K562 (cell line): ENCODE results near the gene ISOC1. TPM values are rescaled to one million over a fixed set of nuclear protein-coding genes. Genes with fewer than 3 reads are reported as not detected.

Experiments used
- ATAC-seq: fragments of 200-7000 bp; cut with Tn5 transposase; 3 replicates; pipeline ENCODE4 v1.9.1; 2020; ENCODE audit warnings: moderate library complexity
- BruUV-seq: library from RNA; stranded (reverse); fragments of 400-500 nt; replicated peaks from 2 replicates; lab custom pipeline; 2021; lab: Mats Ljungman, UMichigan
- CTCF ChIA-PET: fragments of 300-600 bp; formaldehyde crosslinking; extraction: SDS; loops from one replicate; lab custom pipeline; 2021; ENCODE audit warnings: low intra/inter-chr PET ratio; lab: Yijun Ruan, JAX
- POLR2A ChIA-PET: fragments of 300-600, 350-650 bp; sonication (Branson Sonifier 250); formaldehyde crosslinking; extraction: SDS; loops from one replicate; lab custom pipeline; 2021; ENCODE audit warnings: antibody characterized with exemption, inconsistent platforms; lab: Yijun Ruan, JAX
- DNase-seq, 4 experiments: peaks; one replicate each; pipeline versions ENCODE4 v3.0.0 to v3.0.0-alpha.2; 2011 to 2018; ENCODE audit warnings: low spot score in 3 of 4, mixed read lengths in 3 of 4; ENCODE audit errors: extremely low read depth in 1 of 4
- FAIRE-seq: peaks from 2 replicates; lab custom pipeline; 2011; peaks lifted over from hg19 to GRCh38; lab: Jason Lieb, UNC
- H2AFZ ChIP-seq: 2 replicates; pipeline ENCODE4 v1.6.0; 2011; ENCODE audit warnings: low read depth, low read length, control low read depth, inconsistent platforms
- H3K27ac ChIP-seq: fragments of 200-600 bp; 3 replicates; pipeline ENCODE4 v1.8.0; 2011; ENCODE audit warnings: low read depth, mild to moderate bottlenecking, control low read depth, inconsistent platforms, low read length, moderate library complexity, mixed read lengths; ENCODE audit errors: extremely low read depth
- H3K27me3 ChIP-seq, 2 experiments: fragments of 300-600 bp in 1 of 2; 2 replicates in 1 of 2; 3 replicates in 1 of 2; pipeline versions ENCODE4 v1.6.0 to v1.8.0; 2011; ENCODE audit warnings: inconsistent platforms in 2 of 2, low read length in 2 of 2, mild to moderate bottlenecking in 1 of 2, mixed read lengths in 1 of 2, moderate library complexity in 1 of 2; ENCODE audit not compliant: control insufficient read depth in 2 of 2, insufficient read depth in 2 of 2
- H3K36me3 ChIP-seq: fragments of 300-600 bp; 3 replicates; pipeline ENCODE4 v1.8.0; 2011; ENCODE audit warnings: mild to moderate bottlenecking, low read length, inconsistent platforms; ENCODE audit not compliant: control insufficient read depth, insufficient read depth
- H3K4me1 ChIP-seq, 2 experiments: fragments of 200-600 bp in 1 of 2; replicated peaks in 1 of 2; 2 replicates in 1 of 2; 3 replicates in 1 of 2; pipeline versions ENCODE4 v1.5.1 to v1.8.0; 2011; ENCODE audit warnings: inconsistent platforms in 2 of 2, low read length in 2 of 2, mild to moderate bottlenecking in 1 of 2, mixed read lengths in 1 of 2, moderate library complexity in 1 of 2; ENCODE audit not compliant: control insufficient read depth in 2 of 2, insufficient read depth in 2 of 2
- H3K4me2 ChIP-seq: 2 replicates; pipeline ENCODE4 v1.6.1; 2011; ENCODE audit warnings: low read length, control low read depth, inconsistent platforms, mixed read lengths; ENCODE audit not compliant: insufficient read depth
- H3K4me3 ChIP-seq: fragments of 200-600 bp; sonication (generic), shearing (Covaris generic); 2 replicates; pipeline ENCODE4 v1.5.1; 2016; ENCODE audit warnings: control low read depth, inconsistent platforms
- H3K79me2 ChIP-seq: fragments of 200-600 bp; 3 replicates; pipeline ENCODE4 v1.8.0; 2011; ENCODE audit warnings: low read length, inconsistent platforms; ENCODE audit not compliant: control insufficient read depth, insufficient read depth
- H3K9ac ChIP-seq, 2 experiments: 2 replicates each; pipeline versions ENCODE4 v1.6.0 to v1.6.1; 2011; ENCODE audit warnings: low read depth in 2 of 2, low read length in 2 of 2, control low read depth in 1 of 2, inconsistent platforms in 1 of 2, mild to moderate bottlenecking in 1 of 2, mixed read lengths in 1 of 2; ENCODE audit not compliant: insufficient read depth in 1 of 2
- H3K9me1 ChIP-seq: one replicate; pipeline ENCODE4 v1.6.0; 2011; ENCODE audit warnings: inconsistent platforms, mild to moderate bottlenecking, low read length, moderate library complexity; ENCODE audit not compliant: control insufficient read depth, insufficient read depth
- H3K9me3 ChIP-seq: replicated peaks from 2 replicates; pipeline ENCODE4 v1.5.1; 2011; ENCODE audit warnings: low read depth, low read length, inconsistent platforms; ENCODE audit not compliant: control insufficient read depth, insufficient read depth
- H4K20me1 ChIP-seq: replicated peaks from 2 replicates; pipeline ENCODE4 v1.6.1; 2011; ENCODE audit warnings: low read length, inconsistent platforms, mixed read lengths; ENCODE audit not compliant: control insufficient read depth, insufficient read depth
- C11orf30 ChIP-seq: fragments of 450-650 bp; IDR thresholded peaks from 2 replicates; pipeline ENCODE4 v1.6.1; 2016; ENCODE audit warnings: low read depth, mild to moderate bottlenecking
- DEAF1 ChIP-seq: fragments of 450-650 bp; formaldehyde crosslinking; IDR thresholded peaks from 2 replicates; pipeline ENCODE4 v1.4.0; 2020; ENCODE audit warnings: mild to moderate bottlenecking, moderate library complexity
- HLTF ChIP-seq: fragments of 450-650 bp; IDR thresholded peaks from 2 replicates; pipeline ENCODE4 v1.6.1; 2016
- MAFF ChIP-seq: IDR thresholded peaks from 2 replicates; pipeline ENCODE4 v1.6.1; 2012; ENCODE audit warnings: low read length, improper control_type of control experiment
- MAFG ChIP-seq: fragments of 450-650 bp; conservative IDR thresholded peaks from 2 replicates; pipeline ENCODE4 v1.6.1; 2016; ENCODE audit warnings: missing genetic modification characterization, missing compliant biosample characterization
- MAFK ChIP-seq: IDR thresholded peaks from 2 replicates; pipeline ENCODE4 v1.6.1; 2011; ENCODE audit warnings: low read length, improper control_type of control experiment
- NFE2 ChIP-seq: IDR thresholded peaks from 2 replicates; pipeline ENCODE4 v1.6.1; 2014; ENCODE audit warnings: antibody characterized with exemption, low read depth
- PTRF ChIP-seq: fragments of 450-650 bp; IDR thresholded peaks from 2 replicates; pipeline ENCODE4 v1.6.1; 2016; ENCODE audit warnings: mild to moderate bottlenecking, missing genetic modification characterization, missing compliant biosample characterization
- ZNF232 ChIP-seq: sonication (generic); formaldehyde crosslinking; IDR thresholded peaks from 2 replicates; pipeline ENCODE4 v1.8.0; 2022; ENCODE audit warnings: mild to moderate bottlenecking, missing genetic modification reagents
- ZNF316 ChIP-seq: fragments of 450-650 bp; IDR thresholded peaks from 2 replicates; pipeline ENCODE4 v1.6.1; 2016
- ZNF347 ChIP-seq: fragments of 450-650 bp; formaldehyde crosslinking; IDR thresholded peaks from 2 replicates; pipeline ENCODE4 v1.4.0; 2020; ENCODE audit warnings: low read depth, mild to moderate bottlenecking, moderate library complexity
- WGBS: fragments of 100-300 bp; shearing (Covaris generic); methylation state at CpG from one replicate; pipeline ENCODE4 v1.1.6; 2016; ENCODE audit warnings: low coverage, mixed read lengths; ENCODE audit not compliant: insufficient coverage; ENCODE audit errors: missing lambda C conversion rate; 5-methylcytosine and 5-hydroxymethylcytosine counted together
- in situ Hi-C: fragments of 300-500 bp; cut with MboI; formaldehyde crosslinking; loops from 4 replicates; pipeline ENCODE4 v1.15.0; 2018; ENCODE audit warnings: inconsistent platforms, mixed read lengths
- intact Hi-C: fragments of 100-400 bp; cut with micrococcal nuclease; formaldehyde crosslinking; loops from 2 replicates; pipeline ENCODE4 v1.14.2; 2022
- polyA plus RNA-seq, 8 experiments: library from polyadenylated mRNA; depleted of rRNA in 4 of 8; stranded (reverse) in 5 of 8; unstranded in 3 of 8; fragments of >200 nt; fragmentation: Nextera tagmentation in 2 of 8; fragmentation: Illumina TruSeq in 1 of 8; extraction: Ambion mirVana in 2 of 8; extraction: Trizol in 1 of 8; gene quantifications; 2 replicates each; pipeline versions ENCODE4 v1.2.1 to v1.2.3, GENCODE V29; 2011 to 2014; ENCODE audit warnings: inconsistent platforms in 1 of 8, missing spikeins in 1 of 8
- total RNA-seq, 7 experiments: library from RNA; depleted of rRNA in 6 of 7; stranded (reverse); fragments of >200 nt in 6 of 7; fragmentation: Illumina TruSeq in 2 of 7; extraction: Trizol in 2 of 7; gene quantifications; 2 replicates each; pipeline versions ENCODE4 v1.2.1 to v1.2.3, GENCODE V29; 2011 to 2021; ENCODE audit warnings: low replicate concordance in 1 of 7

The ISOC1 gene
- total and polyA plus RNA-seq, 9 of the 15 experiments (the other 6 are each of a cell fraction or from before 2014, with no cell fraction given): 14.0 to 67.9 (median 51.3) TPM

- FAIRE-seq: no peak
- Histone ChIP-seq H3K9me1 (no peaks in the 10 kb centered on the region), H3K9ac (no peak overlapping the region), H2AFZ (no peak overlapping the region), H3K9me3 (no peaks in the 10 kb centered on the region), H4K20me1 (no peaks in the 10 kb centered on the region), H3K27ac (no peak overlapping the region), H3K27me3 (no peaks in the 10 kb centered on the region), H3K4me3 (no peak overlapping the region), H3K36me3 (peaks cover 40% of the 10 kb centered on the region), H3K79me2 (peaks cover 48% of the 10 kb centered on the region), H3K4me1 (no peaks in the 10 kb centered on the region), H3K4me2 (no peak overlapping the region)
- POLR2A ChIA-PET: no interaction called here
- no peak for ATAC-seq
- in situ Hi-C loops: no loop called here
- no peak for DNase-seq
- WGBS: 94% methylated on average over 5 of the region's 5 CpGs
- intact Hi-C loops: no loop called here
- CTCF ChIA-PET: no interaction called here
- BruUV-seq: no TSS peak
- TF ChIP-seq MAFK (peak; percentile 97), ZNF232 (CRISPR knock-in tag) (no peak), ZNF347 (no peak), HLTF (no peak), MAFG (tag) (peak; percentile 93), PTRF (tag) (no peak), C11orf30 (peak; percentile 94), DEAF1 (CRISPR knock-in tag) (no peak), ZNF316 (peak; percentile 97), MAFF (peak; percentile 96), NFE2 (peak; percentile 58; the same call in 1 of the 2 replicates)
These were observed 10.4 kb downstream of the ISOC1 start for GRCh38 chr5:129104915-129105455.
